ENCODE data around the gene MED6.

DNA sequence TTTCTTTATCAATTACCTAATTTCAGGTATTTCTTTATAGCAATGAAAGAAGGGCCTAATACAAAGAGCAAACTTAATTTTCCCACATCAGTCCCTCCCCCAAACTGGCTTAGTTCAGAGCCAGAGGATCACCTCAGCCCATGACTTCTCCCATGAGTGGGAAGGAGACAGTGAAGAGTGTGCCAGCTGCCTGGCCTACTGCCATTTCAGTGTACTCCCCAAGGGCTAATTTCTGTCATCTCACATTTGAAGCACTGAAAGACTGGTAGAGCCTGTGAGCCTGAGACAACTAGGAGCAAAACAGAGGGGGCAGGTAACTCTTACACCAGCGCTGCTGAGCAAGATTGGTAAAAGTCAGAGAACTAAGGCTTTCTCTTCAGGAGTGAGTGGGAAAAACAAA lies 36.6 kb downstream of the MED6 start:
- TF ChIP-seq, protein P1, sequence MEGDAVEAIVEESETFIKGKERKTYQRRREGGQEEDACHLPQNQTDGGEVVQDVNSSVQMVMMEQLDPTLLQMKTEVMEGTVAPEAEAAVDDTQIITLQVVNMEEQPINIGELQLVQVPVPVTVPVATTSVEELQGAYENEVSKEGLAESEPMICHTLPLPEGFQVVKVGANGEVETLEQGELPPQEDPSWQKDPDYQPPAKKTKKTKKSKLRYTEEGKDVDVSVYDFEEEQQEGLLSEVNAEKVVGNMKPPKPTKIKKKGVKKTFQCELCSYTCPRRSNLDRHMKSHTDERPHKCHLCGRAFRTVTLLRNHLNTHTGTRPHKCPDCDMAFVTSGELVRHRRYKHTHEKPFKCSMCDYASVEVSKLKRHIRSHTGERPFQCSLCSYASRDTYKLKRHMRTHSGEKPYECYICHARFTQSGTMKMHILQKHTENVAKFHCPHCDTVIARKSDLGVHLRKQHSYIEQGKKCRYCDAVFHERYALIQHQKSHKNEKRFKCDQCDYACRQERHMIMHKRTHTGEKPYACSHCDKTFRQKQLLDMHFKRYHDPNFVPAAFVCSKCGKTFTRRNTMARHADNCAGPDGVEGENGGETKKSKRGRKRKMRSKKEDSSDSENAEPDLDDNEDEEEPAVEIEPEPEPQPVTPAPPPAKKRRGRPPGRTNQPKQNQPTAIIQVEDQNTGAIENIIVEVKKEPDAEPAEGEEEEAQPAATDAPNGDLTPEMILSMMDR (IDR thresholded peaks at IDR 0.05) = no peak
- TF ChIP-seq POLR2A (IDR thresholded peaks at IDR 0.05) = no peak
- no peak for TF ChIP-seq POLR2AphosphoS5 (IDR thresholded peaks at IDR 0.05)
- TF ChIP-seq EP300 (IDR thresholded peaks at IDR 0.05) = no peak

Data from sigmoid colon (tissue), 4 donors.